K562 (cell line): ENCODE results near the gene ZNF584. TPM values are rescaled to one million over a fixed set of nuclear protein-coding genes. Genes with fewer than 3 reads are reported as not detected.

Source experiments
- FOXA3 ChIP-seq, 2 experiments: fragments of 450-650 bp in 1 of 2; sonication (generic) in 1 of 2; formaldehyde crosslinking; IDR thresholded peaks in 1 of 2; conservative IDR thresholded peaks in 1 of 2; 2 replicates each; pipeline versions ENCODE4 v1.4.0 to v1.8.0; 2020 to 2022; ENCODE audit warnings: mild to moderate bottlenecking in 2 of 2, missing genetic modification reagents in 1 of 2
- KDM5B ChIP-seq: fragments of 200-600 bp; sonication (generic); IDR thresholded peaks from 2 replicates; pipeline ENCODE4 v1.6.1; 2012; ENCODE audit warnings: low read depth, mild to moderate bottlenecking, moderate library complexity, low read length, control low read depth, inconsistent platforms; ENCODE audit not compliant: insufficient replicate concordance
- MED1 ChIP-seq: sonication (generic); formaldehyde crosslinking; IDR thresholded peaks from 2 replicates; pipeline ENCODE4 v1.8.1; 2023; ENCODE audit warnings: missing genetic modification reagents, borderline replicate concordance
- NONO ChIP-seq, 2 experiments: fragments of 200-400 bp in 1 of 2; fragments of 450-650 bp in 1 of 2; formaldehyde crosslinking in 1 of 2; IDR thresholded peaks; 2 replicates each; pipeline ENCODE4 v1.6.1; 2017; ENCODE audit warnings: low read depth in 2 of 2, mild to moderate bottlenecking in 2 of 2, moderate library complexity in 2 of 2, low read length in 1 of 2
- POLR2G ChIP-seq: fragments of 200-400 bp; formaldehyde crosslinking; IDR thresholded peaks from 2 replicates; pipeline ENCODE4 v1.6.1; 2017; ENCODE audit warnings: low read depth, mild to moderate bottlenecking, antibody characterized with exemption, low read length, moderate library complexity
- SOX6 ChIP-seq: fragments of 450-650 bp; IDR thresholded peaks from 2 replicates; pipeline ENCODE4 v1.6.1; 2014; ENCODE audit warnings: mild to moderate bottlenecking
- UBTF ChIP-seq, 2 experiments: IDR thresholded peaks; 2 replicates each; pipeline ENCODE4 v1.6.1; 2012; ENCODE audit warnings: improper control_type of control experiment in 2 of 2, low read depth in 2 of 2, low read length in 2 of 2, borderline replicate concordance in 1 of 2
- ZBTB40 ChIP-seq, 2 experiments: fragments of 450-650 bp in 1 of 2; sonication (generic) in 1 of 2; formaldehyde crosslinking in 1 of 2; IDR thresholded peaks; 2 replicates each; pipeline versions ENCODE4 v1.7.1 to v1.9.0; 2016 to 2022; ENCODE audit warnings: inconsistent platforms in 1 of 2, mild to moderate bottlenecking in 1 of 2, missing genetic modification reagents in 1 of 2
- polyA plus RNA-seq, 8 experiments: library from polyadenylated mRNA; depleted of rRNA in 4 of 8; stranded (reverse) in 5 of 8; unstranded in 3 of 8; fragments of >200 nt; fragmentation: Nextera tagmentation in 2 of 8; fragmentation: Illumina TruSeq in 1 of 8; extraction: Ambion mirVana in 2 of 8; extraction: Trizol in 1 of 8; gene quantifications; 2 replicates each; pipeline versions ENCODE4 v1.2.1 to v1.2.3, GENCODE V29; 2011 to 2014; ENCODE audit warnings: inconsistent platforms in 1 of 8, missing spikeins in 1 of 8
- total RNA-seq, 7 experiments: library from RNA; depleted of rRNA in 6 of 7; stranded (reverse); fragments of >200 nt in 6 of 7; fragmentation: Illumina TruSeq in 2 of 7; extraction: Trizol in 2 of 7; gene quantifications; 2 replicates each; pipeline versions ENCODE4 v1.2.1 to v1.2.3, GENCODE V29; 2011 to 2021; ENCODE audit warnings: low replicate concordance in 1 of 7

The ZNF584 gene
- total and polyA plus RNA-seq, 9 of the 15 experiments (the other 6 are each of a cell fraction or from before 2014, with no cell fraction given) = 5.8 to 43.4 (median 24.6) TPM

GRCh38 chr19:58408152-58409009, at the start of gene ZNF584 (continued):
- TF ChIP-seq UBTF (IDR thresholded peaks at IDR 0.05; ENCODE audit: borderline replicate concordance in 1 of 2, low read depth in 2 of 2, low read length in 2 of 2) (peak; percentile 60 to 64; a peak in 1 of 4 replicates), POLR2G (peak; percentile 93), KDM5B (peak; percentile 90), NONO (IDR thresholded peaks at IDR 0.05; ENCODE audit: low read depth in 2 of 2, low read length in 1 of 2) (peak; percentile 17 to 90; a peak in 2 of 4 replicates), FOXA3 (CRISPR knock-in tag; conservative IDR thresholded peaks at IDR 0.05 in 1 of 2, IDR thresholded peaks at IDR 0.05 in 1 of 2) (0 out of 4 replicates have a peak, but pooled peaks of 1 of the 2 experiments have one; percentile 51), SOX6 (0 out of 2 replicates have a peak, but pooled peaks have one; percentile 9), MED1 (CRISPR knock-in tag) (no peak), ZBTB40 (IDR thresholded peaks at IDR 0.05) (peak; percentile 86), ZBTB40 (CRISPR knock-in tag; IDR thresholded peaks at IDR 0.05) (no peak)
